OCI-LY3 (cell line): ENCODE data around the gene IFNAR1.

Source experiments
- CTCF ChIP-seq: fragments of 200-600, 300-600 bp; sonication (generic); IDR thresholded peaks from 2 replicates; pipeline ENCODE4 v1.5.1; 2014; ENCODE audit warnings: antibody characterized with exemption, low read length, low read depth
- EZH2phosphoT487 ChIP-seq: fragments of 200-600 bp; shearing (Covaris generic); IDR thresholded peaks from 2 replicates; pipeline ENCODE4 v1.6.1; 2018; ENCODE audit warnings: antibody characterized with exemption, mixed run types, low read depth

GRCh38 chr21:33370305-33370704 lies 45.5 kb downstream of the IFNAR1 start:
- no peak for TF ChIP-seq CTCF
- TF ChIP-seq EZH2phosphoT487 = no peak
